K562 (cell line): ENCODE data around the gene OSBPL7.

Experiments
- POLR2A ChIP-seq: fragments of 450-650 bp; conservative IDR thresholded peaks from 2 replicates; pipeline ENCODE4 v1.6.1; 2016
- TARDBP ChIP-seq: fragments of 450-650 bp; IDR thresholded peaks from 2 replicates; pipeline ENCODE4 v1.6.1; 2016
- ZNF780A ChIP-seq: fragments of 250-450 bp; sonication (Bioruptor Pico); IDR thresholded peaks from 2 replicates; pipeline ENCODE4 v1.5.0; 2021; ENCODE audit warnings: mild to moderate bottlenecking

GRCh38 chr17:47839071-47839470, 17.5 kb upstream of the OSBPL7 start:
- TF ChIP-seq ZNF780A (CRISPR knock-in tag) (no peak), POLR2A (no peak), TARDBP (no peak)
